ENCODE data around the gene TMEM219.
"Not testable (repeated sequence)": the region's sequence is repeated elsewhere in the genome, so short reads cannot be mapped to it uniquely, and the experiment has no call there.

The TMEM219 gene

GRCh38 chr16:29951625-29952365, 10.1 kb upstream of the TMEM219 start:
- no peak overlapping the region for H3K4me3 ChIP-seq (ENCODE audit: low read length)
- no peak for TF ChIP-seq CTCF (conservative IDR thresholded peaks at IDR 0.05; ENCODE audit: low read length)
- no peak for DNase-seq (ENCODE audit: low read depth)

- TF ChIP-seq CTCF (conservative IDR thresholded peaks at IDR 0.05; ENCODE audit: low read length): no peak
- DNase-seq (ENCODE audit: low read depth): no peak
- H3K4me3 ChIP-seq (ENCODE audit: low read length): no peak overlapping the region
Observed at GRCh38 chr16:29958756-29959155, 3.1 kb upstream of the TMEM219 start.

GRCh38 chr16:29959293-29959692, 2.6 kb upstream of the TMEM219 start:
- H3K4me3 ChIP-seq (ENCODE audit: low read length): no peak overlapping the region
- TF ChIP-seq CTCF (conservative IDR thresholded peaks at IDR 0.05; ENCODE audit: low read length): no peak
- DNase-seq (ENCODE audit: low read depth): no peak

GRCh38 chr16:29959821-29960220, 2.1 kb upstream of the TMEM219 start:
- not testable (repeated sequence) for DNase-seq (ENCODE audit: low read depth); H3K4me3 ChIP-seq (ENCODE audit: low read length)

- TF ChIP-seq CTCF (conservative IDR thresholded peaks at IDR 0.05; ENCODE audit: low read length): no peak
- peak overlapping the region; percentile 83 for H3K4me3 ChIP-seq (ENCODE audit: low read length)
- DNase-seq (ENCODE audit: low read depth): no peak
Observed at GRCh38 chr16:29961127-29961478, 776 bp upstream of the TMEM219 start.

- TF ChIP-seq CTCF (conservative IDR thresholded peaks at IDR 0.05; ENCODE audit: low read length): no peak
- H3K4me3 ChIP-seq (ENCODE audit: low read length): peak overlapping the region; percentile 87
- peak; percentile 45 for DNase-seq (ENCODE audit: low read depth)
Observed at GRCh38 chr16:29962344-29962994, 590 bp downstream of the TMEM219 start.

- H3K4me3 ChIP-seq (ENCODE audit: low read length): peak overlapping the region; percentile 87
- no peak for DNase-seq (ENCODE audit: low read depth)
- TF ChIP-seq CTCF (conservative IDR thresholded peaks at IDR 0.05; ENCODE audit: low read length): no peak
Observed at GRCh38 chr16:29963021-29963743, 1.3 kb downstream of the TMEM219 start.
